ENCODE data around the gene FBXW10. TPM values are rescaled to one million over a fixed set of nuclear protein-coding genes. Genes with fewer than 3 reads are reported as not detected.
"Not testable (repeated sequence)": the region's sequence is repeated elsewhere in the genome, so short reads cannot be mapped to it uniquely, and the experiment has no call there.

FBXW10 gene
- total and polyA plus RNA-seq, 10 of the 15 experiments (the other 5 are each of a cell fraction or from before 2014, with no cell fraction given), result 0.01 to 0.11 TPM; not detected in 8

DNA sequence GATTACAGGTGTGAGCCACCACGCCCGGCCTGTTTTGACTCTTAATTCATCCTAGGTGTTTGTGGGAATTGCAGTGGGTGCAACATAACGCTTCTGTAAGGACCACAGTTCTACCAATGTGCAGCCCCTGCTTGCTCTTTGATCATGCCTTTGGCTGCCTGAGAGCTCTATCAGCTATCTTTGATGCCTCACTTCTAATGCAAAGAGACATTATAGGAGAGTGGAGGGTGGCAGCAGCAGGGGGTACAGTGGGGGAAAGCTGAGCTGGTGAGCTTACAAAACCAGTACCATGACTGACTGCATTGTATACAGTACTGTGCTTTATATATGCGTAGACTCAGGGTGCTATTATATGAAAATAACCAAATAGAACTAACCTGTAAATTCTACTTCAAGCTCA lies 26.7 kb downstream of the FBXW10 start:
- H2AFZ ChIP-seq (ENCODE audit: control insufficient read depth, low read depth, low read length); intact Hi-C loops (cut with micrococcal nuclease; ENCODE audit: unreplicated experiment); FAIRE-seq; H3K27ac ChIP-seq (ENCODE audit: control insufficient read depth, insufficient read depth); in situ Hi-C loops (cut with MboI); ATAC-seq; H3K4me3 ChIP-seq; H3K4me2 ChIP-seq (ENCODE audit: control insufficient read depth, insufficient read depth); H3K9ac ChIP-seq (ENCODE audit: control insufficient read depth, insufficient read depth, low read length); RAD21 ChIA-PET (ENCODE audit: unreplicated experiment); H3K36me3 ChIP-seq (ENCODE audit: control insufficient read depth in 2 of 2, insufficient read depth in 2 of 2, low read length in 1 of 2); H3K4me1 ChIP-seq (ENCODE audit: control insufficient read depth, insufficient read depth, low read length); H3K27me3 ChIP-seq (replicated peaks in 1 of 2; ENCODE audit: control insufficient read depth in 2 of 2, insufficient read depth in 2 of 2, low read length in 1 of 2); H3K79me2 ChIP-seq (ENCODE audit: control insufficient read depth, insufficient read depth, low read length); SMC1A ChIA-PET (ENCODE audit: uncharacterized antibody, unreplicated experiment); H3K9me3 ChIP-seq (replicated peaks; ENCODE audit: control insufficient read depth, insufficient read depth, low read length); H4K20me1 ChIP-seq (ENCODE audit: control insufficient read depth, insufficient read depth); CTCF ChIA-PET; DNase-seq (ENCODE audit: low read depth, low spot score); POLR2A ChIA-PET; BruUV-seq (replicated peaks): not testable (repeated sequence)
- WGBS (ENCODE audit: insufficient coverage, insufficient replicate concordance, low lambda C conversion rate, missing lambda C conversion rate), result 43% methylated on average over 4 of the region's 4 CpGs

- DNase-seq (ENCODE audit: low read depth, low spot score); FAIRE-seq; H3K27me3 ChIP-seq (replicated peaks in 1 of 2; ENCODE audit: control insufficient read depth in 2 of 2, insufficient read depth in 2 of 2, low read length in 1 of 2); POLR2A ChIA-PET; H3K79me2 ChIP-seq (ENCODE audit: control insufficient read depth, insufficient read depth, low read length); H3K36me3 ChIP-seq (ENCODE audit: control insufficient read depth in 2 of 2, insufficient read depth in 2 of 2, low read length in 1 of 2); ATAC-seq; H3K9ac ChIP-seq (ENCODE audit: control insufficient read depth, insufficient read depth, low read length); H4K20me1 ChIP-seq (ENCODE audit: control insufficient read depth, insufficient read depth); H3K4me1 ChIP-seq (ENCODE audit: control insufficient read depth, insufficient read depth, low read length); intact Hi-C loops (cut with micrococcal nuclease; ENCODE audit: unreplicated experiment); H3K9me3 ChIP-seq (replicated peaks; ENCODE audit: control insufficient read depth, insufficient read depth, low read length); BruUV-seq (replicated peaks); H3K4me3 ChIP-seq; H3K4me2 ChIP-seq (ENCODE audit: control insufficient read depth, insufficient read depth); H3K27ac ChIP-seq (ENCODE audit: control insufficient read depth, insufficient read depth); H2AFZ ChIP-seq (ENCODE audit: control insufficient read depth, low read depth, low read length); CTCF ChIA-PET; SMC1A ChIA-PET (ENCODE audit: uncharacterized antibody, unreplicated experiment); in situ Hi-C loops (cut with MboI); RAD21 ChIA-PET (ENCODE audit: unreplicated experiment): not testable (repeated sequence)
- 65% methylated on average over 4 of the region's 4 CpGs for WGBS (ENCODE audit: insufficient coverage, insufficient replicate concordance, low lambda C conversion rate, missing lambda C conversion rate)
Observed at GRCh38 chr17:18771066-18771465, 27.2 kb downstream of the FBXW10 start.

DNA sequence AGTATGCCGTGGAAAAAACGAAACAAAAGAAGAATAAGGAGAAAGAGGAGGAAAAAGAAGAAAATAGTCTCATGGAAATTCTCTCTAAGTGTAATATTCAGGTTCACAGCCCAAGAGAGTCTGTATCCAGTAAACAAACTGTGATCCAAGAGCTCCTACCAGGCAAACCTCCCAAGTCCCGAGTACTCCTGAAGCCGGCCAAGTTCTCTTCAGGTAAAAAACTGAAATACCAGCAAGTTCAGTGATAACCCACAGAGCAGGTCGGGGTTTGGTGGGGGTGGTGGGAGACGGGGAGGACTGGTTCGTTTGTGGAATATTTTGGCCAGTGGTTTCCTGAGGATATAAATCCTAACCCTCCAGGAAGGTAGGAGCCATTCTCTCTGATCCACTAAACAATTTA lies 28.6 kb downstream of the FBXW10 start:
- no peaks in the 10 kb centered on the region for H3K36me3 ChIP-seq (ENCODE audit: control insufficient read depth in 2 of 2, insufficient read depth in 2 of 2, low read length in 1 of 2)
- DNase-seq (ENCODE audit: low read depth, low spot score), result no peak
- in situ Hi-C loops (cut with MboI) (no loop called here), intact Hi-C loops (cut with micrococcal nuclease; ENCODE audit: unreplicated experiment) (no loop called here)
- ChIA-PET RAD21 (ENCODE audit: unreplicated experiment) (no interaction called here), CTCF (no interaction called here), POLR2A (no interaction called here), SMC1A (ENCODE audit: uncharacterized antibody, unreplicated experiment) (no interaction called here)
- H3K4me3 ChIP-seq, result no peak overlapping the region
- H4K20me1 ChIP-seq (ENCODE audit: control insufficient read depth, insufficient read depth), result no peaks in the 10 kb centered on the region
- no TSS peak for BruUV-seq (replicated peaks)
- H3K27me3 ChIP-seq (replicated peaks in 1 of 2; ENCODE audit: control insufficient read depth in 2 of 2, insufficient read depth in 2 of 2, low read length in 1 of 2), result no peaks in the 10 kb centered on the region; a peak in 1 of 4 replicates
- H3K9me3 ChIP-seq (replicated peaks; ENCODE audit: control insufficient read depth, insufficient read depth, low read length), result no peaks in the 10 kb centered on the region
- no peak for FAIRE-seq
- no peak overlapping the region for H3K27ac ChIP-seq (ENCODE audit: control insufficient read depth, insufficient read depth)
- H3K79me2 ChIP-seq (ENCODE audit: control insufficient read depth, insufficient read depth, low read length), result no peaks in the 10 kb centered on the region
- H3K9ac ChIP-seq (ENCODE audit: control insufficient read depth, insufficient read depth, low read length), result no peak overlapping the region
- no peak overlapping the region for H3K4me2 ChIP-seq (ENCODE audit: control insufficient read depth, insufficient read depth)
- no peaks in the 10 kb centered on the region for H3K4me1 ChIP-seq (ENCODE audit: control insufficient read depth, insufficient read depth, low read length)
- H2AFZ ChIP-seq (ENCODE audit: control insufficient read depth, low read depth, low read length), result no peak overlapping the region
- 42% methylated on average over 7 of the region's 7 CpGs for WGBS (ENCODE audit: insufficient coverage, insufficient replicate concordance, low lambda C conversion rate, missing lambda C conversion rate)
- no peak for ATAC-seq
- TF ChIP-seq CHD2 (IDR thresholded peaks at IDR 0.05; ENCODE audit: borderline replicate concordance, low read depth, low read length), result no peak
- no peak for TF ChIP-seq ATF7 (IDR thresholded peaks at IDR 0.05; ENCODE audit: low read depth)
- TF ChIP-seq, protein P1, sequence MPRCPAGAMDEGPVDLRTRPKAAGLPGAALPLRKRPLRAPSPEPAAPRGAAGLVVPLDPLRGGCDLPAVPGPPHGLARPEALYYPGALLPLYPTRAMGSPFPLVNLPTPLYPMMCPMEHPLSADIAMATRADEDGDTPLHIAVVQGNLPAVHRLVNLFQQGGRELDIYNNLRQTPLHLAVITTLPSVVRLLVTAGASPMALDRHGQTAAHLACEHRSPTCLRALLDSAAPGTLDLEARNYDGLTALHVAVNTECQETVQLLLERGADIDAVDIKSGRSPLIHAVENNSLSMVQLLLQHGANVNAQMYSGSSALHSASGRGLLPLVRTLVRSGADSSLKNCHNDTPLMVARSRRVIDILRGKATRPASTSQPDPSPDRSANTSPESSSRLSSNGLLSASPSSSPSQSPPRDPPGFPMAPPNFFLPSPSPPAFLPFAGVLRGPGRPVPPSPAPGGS (IDR thresholded peaks at IDR 0.05; ENCODE audit: borderline replicate concordance, insufficient read depth, low read depth, low read length, poor library complexity, severe bottlenecking), result no peak
- TF ChIP-seq USF2 (IDR thresholded peaks at IDR 0.05; ENCODE audit: borderline replicate concordance, low read depth, low read length), result no peak
- TF ChIP-seq, protein P2, sequence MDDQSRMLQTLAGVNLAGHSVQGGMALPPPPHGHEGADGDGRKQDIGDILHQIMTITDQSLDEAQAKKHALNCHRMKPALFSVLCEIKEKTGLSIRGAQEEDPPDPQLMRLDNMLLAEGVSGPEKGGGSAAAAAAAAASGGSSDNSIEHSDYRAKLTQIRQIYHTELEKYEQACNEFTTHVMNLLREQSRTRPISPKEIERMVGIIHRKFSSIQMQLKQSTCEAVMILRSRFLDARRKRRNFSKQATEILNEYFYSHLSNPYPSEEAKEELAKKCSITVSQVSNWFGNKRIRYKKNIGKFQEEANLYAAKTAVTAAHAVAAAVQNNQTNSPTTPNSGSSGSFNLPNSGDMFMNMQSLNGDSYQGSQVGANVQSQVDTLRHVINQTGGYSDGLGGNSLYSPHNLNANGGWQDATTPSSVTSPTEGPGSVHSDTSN (IDR thresholded peaks at IDR 0.05; ENCODE audit: insufficient replicate concordance, low read depth, low read length), result no peak
- no peak for TF ChIP-seq IKZF2 (IDR thresholded peaks at IDR 0.05)

Data from GM12878 (cell line).